SU-DHL-6 (cell line): ENCODE results near the gene OTOS.

Source experiments
- H2AFZ ChIP-seq: fragments of 200-600 bp; sonication (generic); 2 replicates; pipeline ENCODE4 v1.6.1; 2014; ENCODE audit warnings: low read depth, mild to moderate bottlenecking, moderate library complexity, mixed read lengths, antibody characterized with exemption, low read length; ENCODE audit not compliant: severe bottlenecking
- H3F3A ChIP-seq: fragments of 200-600 bp; shearing (Covaris generic); 2 replicates; pipeline ENCODE4 v1.6.0; 2016; ENCODE audit warnings: antibody characterized with exemption, mild to moderate bottlenecking; ENCODE audit not compliant: insufficient read depth
- H3K27ac ChIP-seq: fragments of 200-600 bp; sonication (generic); 2 replicates; pipeline ENCODE4 v1.5.1; 2016; ENCODE audit warnings: low read depth, mild to moderate bottlenecking, low read length, moderate library complexity, mixed read lengths
- H3K27me3 ChIP-seq: fragments of 200-600 bp; sonication (generic), shearing (Covaris generic); 2 replicates; pipeline ENCODE4 v1.6.0; 2014; ENCODE audit warnings: mild to moderate bottlenecking, low read length
- H3K36me3 ChIP-seq: fragments of 200-600 bp; sonication (generic); 2 replicates; pipeline ENCODE4 v1.6.1; 2014; ENCODE audit warnings: mild to moderate bottlenecking, low read length, mixed read lengths
- H3K4me2 ChIP-seq: fragments of 300-600, 200-600 bp; shearing (Covaris generic), sonication (generic); 2 replicates; pipeline ENCODE4 v1.6.0; 2014; ENCODE audit warnings: low read length, low read depth, mild to moderate bottlenecking; ENCODE audit not compliant: poor library complexity, severe bottlenecking
- H3K4me3 ChIP-seq: fragments of 200-600 bp; sonication (generic); 2 replicates; pipeline ENCODE4 v1.5.1; 2014; ENCODE audit warnings: antibody characterized with exemption, low read length, mild to moderate bottlenecking, mixed read lengths; ENCODE audit not compliant: insufficient read depth, poor library complexity, severe bottlenecking
- H3K79me2 ChIP-seq: fragments of 200-600 bp; sonication (generic); 2 replicates; pipeline ENCODE4 v1.6.1; 2014; ENCODE audit warnings: mild to moderate bottlenecking, low read length, moderate library complexity; ENCODE audit not compliant: insufficient read depth
- H3K9ac ChIP-seq: fragments of 200-600 bp; sonication (generic); 2 replicates; pipeline ENCODE4 v1.7.0; 2014; ENCODE audit warnings: mild to moderate bottlenecking, low read length
- H3K9me2 ChIP-seq: fragments of 200-600 bp; sonication (generic); replicated peaks from 2 replicates; pipeline ENCODE4 v1.6.1; 2014; ENCODE audit warnings: low read length; ENCODE audit not compliant: insufficient read depth
- H3K9me3 ChIP-seq: fragments of 200-600 bp; sonication (generic); 2 replicates; pipeline ENCODE4 v1.6.1; 2014; ENCODE audit warnings: low read length, mixed read lengths; ENCODE audit not compliant: insufficient read depth
- H4K20me1 ChIP-seq: fragments of 200-600 bp; sonication (generic); 2 replicates; pipeline ENCODE4 v1.6.1; 2014; ENCODE audit warnings: low read depth, mild to moderate bottlenecking, antibody characterized with exemption, low read length, moderate library complexity, mixed read lengths
- CTCF ChIP-seq: fragments of 200-600 bp; sonication (generic); IDR thresholded peaks from one replicate; pipeline ENCODE4 v1.5.1; 2017; ENCODE audit warnings: antibody characterized with exemption, mild to moderate bottlenecking, low read length, moderate library complexity; ENCODE audit not compliant: insufficient read depth, poor library complexity, severe bottlenecking
- EZH2phosphoT487 ChIP-seq: fragments of 200-600 bp; sonication (generic), shearing (Covaris generic); conservative IDR thresholded peaks from 2 replicates; pipeline ENCODE4 v1.6.1; 2018; ENCODE audit warnings: mild to moderate bottlenecking, antibody characterized with exemption, low read length, moderate library complexity, mixed read lengths

The OTOS gene

GRCh38 chr2:240095556-240096523 is 44.6 kb downstream of the OTOS start:
- no peak overlapping the region for H3K9ac ChIP-seq
- no peaks in the 10 kb centered on the region for H3K79me2 ChIP-seq
- H3K9me3 ChIP-seq: no peaks in the 10 kb centered on the region
- H2AFZ ChIP-seq: no peak overlapping the region
- no peaks in the 10 kb centered on the region for H3F3A ChIP-seq
- H3K4me3 ChIP-seq: no peak overlapping the region
- TF ChIP-seq CTCF: no peak
- TF ChIP-seq EZH2phosphoT487: no peak
- H3K27ac ChIP-seq: no peak overlapping the region
- H3K27me3 ChIP-seq: no peaks in the 10 kb centered on the region; the same call in 1 of the 2 replicates
- H3K9me2 ChIP-seq: no peaks in the 10 kb centered on the region
- no peaks in the 10 kb centered on the region for H3K36me3 ChIP-seq
- H4K20me1 ChIP-seq: no peaks in the 10 kb centered on the region
- no peak overlapping the region for H3K4me2 ChIP-seq

GRCh38 chr2:240089306-240089705 is 51.2 kb downstream of the OTOS start:
- no peak overlapping the region for H3K9ac ChIP-seq
- H3K79me2 ChIP-seq: no peaks in the 10 kb centered on the region
- no peaks in the 10 kb centered on the region for H3K9me3 ChIP-seq
- no peak overlapping the region for H3K4me2 ChIP-seq
- H3K36me3 ChIP-seq: no peaks in the 10 kb centered on the region
- H3K4me3 ChIP-seq: no peak overlapping the region
- no peaks in the 10 kb centered on the region for H3F3A ChIP-seq
- no peaks in the 10 kb centered on the region for H3K9me2 ChIP-seq
- H3K27ac ChIP-seq: no peak overlapping the region
- no peaks in the 10 kb centered on the region for H4K20me1 ChIP-seq
- no peaks in the 10 kb centered on the region for H3K27me3 ChIP-seq
- TF ChIP-seq EZH2phosphoT487 (no peak), CTCF (no peak)
- H2AFZ ChIP-seq: no peak overlapping the region
